Cardiac muscle cell (in vitro differentiated cells and primary cell): ENCODE measurements around the gene MACROD2. TPM values are rescaled to one million over a fixed set of nuclear protein-coding genes. Genes with fewer than 3 reads are reported as not detected.

Experiments
- DNase-seq, 2 donors: peaks; one replicate each; pipeline versions ENCODE4 v3.0.0 to v3.0.0-alpha.2; 2010 to 2017; ENCODE audit warnings: low read depth in 1 of 2, low spot score in 1 of 2
- H3K27ac ChIP-seq: fragments of 200-600 bp; sonication (generic); 2 replicates; pipeline ENCODE4 v1.5.1; 2016
- H3K27me3 ChIP-seq: fragments of 200-600 bp; sonication (generic); 2 replicates; pipeline ENCODE4 v1.6.0; 2016; ENCODE audit warnings: control low read depth
- H3K36me3 ChIP-seq: fragments of 200-600 bp; sonication (generic); 2 replicates; pipeline ENCODE4 v1.5.1; 2016; ENCODE audit warnings: control low read depth
- H3K4me1 ChIP-seq: fragments of 200-600 bp; sonication (generic); 2 replicates; pipeline ENCODE4 v1.8.1; 2017; ENCODE audit warnings: low read depth, mild to moderate bottlenecking, mixed run types
- H3K4me3 ChIP-seq: fragments of 200-600 bp; sonication (generic); 2 replicates; pipeline ENCODE4 v1.5.1; 2016; ENCODE audit warnings: mild to moderate bottlenecking
- H3K9me3 ChIP-seq: fragments of 200-600 bp; sonication (generic); 2 replicates; pipeline ENCODE4 v1.5.1; 2017; ENCODE audit warnings: low read depth, mild to moderate bottlenecking, control low read depth
- polyA plus RNA-seq: library from polyadenylated mRNA; unstranded; fragments of >200 nt; fragmentation: Nextera tagmentation; extraction: Ambion mirVana; gene quantifications from 2 replicates; pipeline ENCODE4 v1.2.1, GENCODE V29; 2016
- total RNA-seq: library from RNA; depleted of rRNA; stranded (reverse); fragments of >200 nt; gene quantifications from 2 replicates; pipeline ENCODE4 v1.2.3, GENCODE V29; 2016
- TF ChIP-seq, protein P1 (sequence below): IDR thresholded peaks from 2 replicates; pipeline ENCODE4 v1.5.1; 2012; ENCODE audit warnings: low read depth, mild to moderate bottlenecking, low read length

The MACROD2 gene
- total and polyA plus RNA-seq, 2 experiments from 2014 or later = 9.3 to 14.4 TPM

DNA sequence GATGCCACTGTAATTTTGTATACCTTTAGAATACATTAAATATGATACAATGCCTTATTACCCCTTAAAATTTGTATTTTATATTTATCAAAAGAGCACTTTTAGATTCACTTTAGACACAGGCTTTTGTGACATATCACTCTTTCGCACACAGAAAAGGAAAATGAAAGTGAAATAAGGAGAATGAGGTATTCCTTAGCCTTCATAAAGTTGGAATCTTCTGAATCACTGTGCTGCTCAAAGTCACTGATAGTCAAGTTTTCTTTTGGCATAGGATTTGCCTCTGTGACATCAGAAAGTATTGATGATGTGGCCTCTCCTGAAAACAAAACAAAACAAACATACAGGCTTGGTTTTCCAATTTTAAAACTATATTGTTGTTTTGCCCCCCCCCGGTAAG lies 1480.9 kb downstream of the MACROD2 start:
- Histone ChIP-seq H3K9me3 (no peaks in the 10 kb centered on the region), H3K36me3 (no peaks in the 10 kb centered on the region), H3K27me3 (no peaks in the 10 kb centered on the region), H3K27ac (no peak overlapping the region), H3K4me1 (no peaks in the 10 kb centered on the region), H3K4me3 (no peak overlapping the region)
- DNase-seq = no peak
- TF ChIP-seq, protein P1, sequence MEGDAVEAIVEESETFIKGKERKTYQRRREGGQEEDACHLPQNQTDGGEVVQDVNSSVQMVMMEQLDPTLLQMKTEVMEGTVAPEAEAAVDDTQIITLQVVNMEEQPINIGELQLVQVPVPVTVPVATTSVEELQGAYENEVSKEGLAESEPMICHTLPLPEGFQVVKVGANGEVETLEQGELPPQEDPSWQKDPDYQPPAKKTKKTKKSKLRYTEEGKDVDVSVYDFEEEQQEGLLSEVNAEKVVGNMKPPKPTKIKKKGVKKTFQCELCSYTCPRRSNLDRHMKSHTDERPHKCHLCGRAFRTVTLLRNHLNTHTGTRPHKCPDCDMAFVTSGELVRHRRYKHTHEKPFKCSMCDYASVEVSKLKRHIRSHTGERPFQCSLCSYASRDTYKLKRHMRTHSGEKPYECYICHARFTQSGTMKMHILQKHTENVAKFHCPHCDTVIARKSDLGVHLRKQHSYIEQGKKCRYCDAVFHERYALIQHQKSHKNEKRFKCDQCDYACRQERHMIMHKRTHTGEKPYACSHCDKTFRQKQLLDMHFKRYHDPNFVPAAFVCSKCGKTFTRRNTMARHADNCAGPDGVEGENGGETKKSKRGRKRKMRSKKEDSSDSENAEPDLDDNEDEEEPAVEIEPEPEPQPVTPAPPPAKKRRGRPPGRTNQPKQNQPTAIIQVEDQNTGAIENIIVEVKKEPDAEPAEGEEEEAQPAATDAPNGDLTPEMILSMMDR = no peak

DNA sequence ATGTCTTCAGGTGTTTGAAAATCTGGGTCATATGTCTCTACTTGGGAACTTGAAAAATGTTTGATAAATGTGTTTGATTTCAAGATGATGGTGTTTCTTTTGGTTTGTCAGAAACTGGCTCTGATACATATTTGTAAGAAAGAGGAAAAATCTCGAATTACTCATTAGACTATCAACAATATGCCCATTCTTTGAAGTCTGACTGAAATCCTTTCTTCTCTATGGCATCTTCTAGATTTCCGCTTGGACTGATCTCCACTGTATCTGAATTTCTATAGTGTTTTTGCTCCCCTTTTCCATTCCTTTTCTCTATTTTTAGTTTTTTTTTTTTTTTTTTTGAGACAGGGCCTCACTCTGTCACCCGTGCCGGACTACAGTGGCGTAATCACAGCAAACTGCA lies 1481.5 kb downstream of the MACROD2 start:
- TF ChIP-seq, protein P1 = no peak

DNA sequence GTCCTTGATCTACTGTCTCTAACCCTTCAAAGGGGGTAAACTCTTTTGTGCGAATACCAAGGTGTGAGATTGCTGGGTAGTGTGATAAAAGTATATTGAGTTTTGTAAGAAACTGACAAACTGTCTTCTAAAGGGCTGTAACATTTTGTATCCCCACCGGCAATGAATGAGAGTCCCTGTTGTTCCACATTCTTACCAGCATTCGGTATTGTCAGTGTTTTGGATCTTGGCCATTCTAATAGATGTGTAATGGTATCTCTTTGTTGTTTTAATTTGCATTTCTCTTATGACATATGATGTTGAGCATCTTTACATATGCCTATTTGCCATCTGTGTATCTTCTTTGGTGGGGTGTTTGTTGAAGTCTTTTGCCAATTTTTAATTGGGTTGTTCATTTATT lies 1487.2 kb downstream of the MACROD2 start:
- H3K4me1 ChIP-seq = peaks cover 5% of the 10 kb centered on the region
- TF ChIP-seq, protein P1 = no peak
- no peaks in the 10 kb centered on the region for H3K9me3 ChIP-seq
- no peak overlapping the region for H3K4me3 ChIP-seq
- no peaks in the 10 kb centered on the region for H3K36me3 ChIP-seq
- no peaks in the 10 kb centered on the region for H3K27me3 ChIP-seq
- H3K27ac ChIP-seq = no peak overlapping the region
- no peak for DNase-seq

More for the DNA sequence above, 1481.5 kb downstream of the MACROD2 start:
- Histone ChIP-seq H3K36me3 (no peaks in the 10 kb centered on the region), H3K27me3 (no peaks in the 10 kb centered on the region), H3K4me1 (no peaks in the 10 kb centered on the region), H3K27ac (no peak overlapping the region), H3K4me3 (no peak overlapping the region), H3K9me3 (no peaks in the 10 kb centered on the region)
- no peak for DNase-seq

DNA sequence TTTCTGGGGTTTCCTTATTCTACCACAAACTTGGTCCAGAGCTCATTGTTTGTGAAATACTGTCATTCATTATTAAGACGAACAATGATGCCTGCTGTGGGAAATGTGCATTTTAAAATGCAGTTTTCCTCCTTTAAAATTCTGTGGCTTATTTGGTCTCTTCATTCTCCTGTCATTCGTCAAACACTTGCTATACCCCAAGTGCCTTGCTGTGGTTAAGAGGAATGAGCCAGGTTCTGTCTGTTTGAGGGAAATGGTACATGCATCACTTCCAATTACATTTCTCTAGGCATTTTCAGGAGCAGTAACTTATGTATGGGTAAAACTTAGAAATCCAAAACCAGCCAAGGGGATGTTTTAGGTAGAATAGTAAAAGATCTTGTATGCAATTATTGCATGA lies 1490.2 kb downstream of the MACROD2 start:
- H3K36me3 ChIP-seq = no peaks in the 10 kb centered on the region
- no peak overlapping the region for H3K27ac ChIP-seq
- no peak overlapping the region for H3K4me3 ChIP-seq
- no peaks in the 10 kb centered on the region for H3K27me3 ChIP-seq
- DNase-seq = no peak
- H3K9me3 ChIP-seq = no peaks in the 10 kb centered on the region
- TF ChIP-seq, protein P1 = no peak
- peaks cover 9% of the 10 kb centered on the region for H3K4me1 ChIP-seq

DNA sequence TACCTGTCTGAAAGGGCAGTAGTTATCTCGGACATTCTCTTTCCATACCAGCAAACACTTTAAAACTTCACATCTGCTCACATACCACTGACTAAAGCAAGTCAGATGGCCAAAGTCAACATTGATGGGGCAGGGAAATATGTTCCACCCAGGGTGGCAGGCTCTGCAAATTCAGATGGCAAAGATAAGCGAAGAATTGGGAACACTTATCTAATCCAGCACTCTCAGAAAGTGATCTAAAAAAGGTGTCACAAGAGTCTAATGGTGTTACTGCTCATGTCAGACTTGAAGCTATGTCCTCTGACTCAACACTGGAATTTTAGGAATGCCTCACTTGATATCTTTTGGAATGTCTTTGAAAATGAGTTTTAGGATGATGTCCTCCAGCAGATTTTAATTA lies 1491.7 kb downstream of the MACROD2 start:
- DNase-seq = no peak

More for the DNA sequence above, 1491.7 kb downstream of the MACROD2 start:
- Histone ChIP-seq H3K4me3 (no peak overlapping the region), H3K27ac (peak overlapping the region; percentile 26), H3K4me1 (peaks cover 9% of the 10 kb centered on the region), H3K27me3 (no peaks in the 10 kb centered on the region), H3K36me3 (no peaks in the 10 kb centered on the region), H3K9me3 (no peaks in the 10 kb centered on the region)
- TF ChIP-seq, protein P1 = no peak
